PC-9 (cell line): ENCODE measurements around the gene IMMP2L. TPM values are rescaled to one million over a fixed set of nuclear protein-coding genes. Genes with fewer than 3 reads are reported as not detected.

Source experiments
- BruUV-seq: library from RNA; stranded (reverse); fragments of 400-500 nt; replicated peaks from 2 replicates; lab custom pipeline; 2021; lab: Mats Ljungman, UMichigan
- CTCF ChIA-PET: fragments of 300-600 bp; sonication (Branson Sonifier 250); formaldehyde crosslinking; loops from one replicate; lab custom pipeline; 2022; ENCODE audit warnings: antibody characterized with exemption; lab: Charles Lee
- POLR2A ChIA-PET: fragments of 300-600 bp; sonication (Branson Sonifier 250); formaldehyde crosslinking; loops from one replicate; lab custom pipeline; 2022; ENCODE audit warnings: antibody characterized with exemption; ENCODE audit not compliant: unreplicated experiment; lab: Charles Lee
- DNase-seq, 2 experiments: peaks; one replicate each; pipeline versions ENCODE4 v3.0.0 to v3.0.0-alpha.2; 2015 to 2022; ENCODE audit warnings: mixed read lengths in 1 of 2
- H2AFZ ChIP-seq: fragments of 200-600 bp; sonication (generic); 2 replicates; pipeline ENCODE4 v1.8.1; 2017; ENCODE audit warnings: antibody characterized with exemption
- H3F3A ChIP-seq: fragments of 200-600 bp; sonication (generic); 2 replicates; pipeline ENCODE4 v1.8.1; 2017; ENCODE audit warnings: antibody characterized with exemption, mild to moderate bottlenecking, low read depth; ENCODE audit not compliant: insufficient read depth
- H3K27ac ChIP-seq: fragments of 200-600 bp; sonication (generic); 2 replicates; pipeline ENCODE4 v1.6.1; 2016; ENCODE audit warnings: mixed run types
- H3K27me3 ChIP-seq: fragments of 200-600 bp; sonication (generic); 2 replicates; pipeline ENCODE4 v1.6.1; 2016; ENCODE audit warnings: low read depth, mixed run types; ENCODE audit not compliant: insufficient read depth
- H3K36me3 ChIP-seq: fragments of 200-600 bp; sonication (generic); 2 replicates; pipeline ENCODE4 v1.6.1; 2016; ENCODE audit warnings: low read depth, mixed run types
- H3K4me1 ChIP-seq: fragments of 200-600 bp; sonication (generic); replicated peaks from 2 replicates; pipeline ENCODE4 v1.6.1; 2016; ENCODE audit warnings: mixed run types; ENCODE audit not compliant: insufficient read depth
- H3K4me2 ChIP-seq: fragments of 200-600 bp; sonication (generic); 2 replicates; pipeline ENCODE4 v1.6.1; 2017; ENCODE audit warnings: mixed run types
- H3K4me3 ChIP-seq: fragments of 200-600 bp; sonication (generic); 2 replicates; pipeline ENCODE4 v1.6.1; 2016; ENCODE audit warnings: mixed run types
- H3K79me2 ChIP-seq: fragments of 200-600 bp; sonication (generic); 2 replicates; pipeline ENCODE4 v1.6.1; 2017; ENCODE audit warnings: low read depth, mixed run types
- H3K9me2 ChIP-seq: fragments of 200-600 bp; sonication (generic); 2 replicates; pipeline ENCODE4 v1.8.1; 2017; ENCODE audit warnings: mild to moderate bottlenecking; ENCODE audit not compliant: insufficient read depth
- H3K9me3 ChIP-seq: fragments of 200-600 bp; sonication (generic); 2 replicates; pipeline ENCODE4 v1.8.1; 2016; ENCODE audit warnings: low read depth; ENCODE audit not compliant: insufficient read depth
- H4K20me1 ChIP-seq: fragments of 200-600 bp; sonication (generic); 2 replicates; pipeline ENCODE4 v1.8.1; 2017; ENCODE audit not compliant: insufficient read depth
- CTCF ChIP-seq: fragments of 200-600 bp; sonication (generic); conservative IDR thresholded peaks from 2 replicates; pipeline ENCODE4 v1.6.1; 2017; ENCODE audit warnings: mixed run types, antibody characterized with exemption, mild to moderate bottlenecking, moderate library complexity
- EZH2 ChIP-seq: fragments of 200-600 bp; sonication (generic); IDR thresholded peaks from 2 replicates; pipeline ENCODE4 v1.8.0; 2017; ENCODE audit warnings: antibody characterized with exemption, low read depth
- intact Hi-C: fragments of 100-400 bp; cut with micrococcal nuclease; formaldehyde crosslinking; loops from one replicate; pipeline ENCODE4 v1.10.0; 2022; ENCODE audit not compliant: unreplicated experiment
- total RNA-seq: library from RNA; stranded (reverse); gene quantifications from 2 replicates; pipeline ENCODE4 v1.2.3, GENCODE V29; 2021

The IMMP2L gene
- total RNA-seq, 1 experiment from 2014 or later = 40.5 TPM

GRCh38 chr7:111475419-111475748 is 86.9 kb downstream of the IMMP2L start:
- BruUV-seq = no TSS peak
- DNase-seq = no peak
- no peak overlapping the region for H3K4me2 ChIP-seq
- no peak overlapping the region for H3K27ac ChIP-seq
- H3K36me3 ChIP-seq = no peaks in the 10 kb centered on the region
- H3K9me3 ChIP-seq = no peaks in the 10 kb centered on the region
- no peak overlapping the region for H2AFZ ChIP-seq
- no peaks in the 10 kb centered on the region for H4K20me1 ChIP-seq
- H3K9me2 ChIP-seq = no peaks in the 10 kb centered on the region
- TF ChIP-seq EZH2 (no peak), CTCF (no peak)
- no peaks in the 10 kb centered on the region for H3K27me3 ChIP-seq
- H3K79me2 ChIP-seq = no peaks in the 10 kb centered on the region
- H3K4me3 ChIP-seq = no peak overlapping the region
- no peaks in the 10 kb centered on the region for H3K4me1 ChIP-seq
- ChIA-PET CTCF (no interaction called here), POLR2A (no interaction called here)
- no peaks in the 10 kb centered on the region for H3F3A ChIP-seq
- intact Hi-C loops = no loop called here

GRCh38 chr7:111474723-111475418 is 87.4 kb downstream of the IMMP2L start:
- intact Hi-C loops = no loop called here
- no peaks in the 10 kb centered on the region for H3K27me3 ChIP-seq
- H2AFZ ChIP-seq = no peak overlapping the region
- H3K4me2 ChIP-seq = no peak overlapping the region
- H3K9me3 ChIP-seq = no peaks in the 10 kb centered on the region
- H3F3A ChIP-seq = no peaks in the 10 kb centered on the region
- H3K9me2 ChIP-seq = no peaks in the 10 kb centered on the region
- H3K4me1 ChIP-seq = no peaks in the 10 kb centered on the region
- no peak overlapping the region for H3K4me3 ChIP-seq
- BruUV-seq = no TSS peak
- no peak overlapping the region for H3K27ac ChIP-seq
- H3K36me3 ChIP-seq = no peaks in the 10 kb centered on the region
- no peaks in the 10 kb centered on the region for H3K79me2 ChIP-seq
- no peaks in the 10 kb centered on the region for H4K20me1 ChIP-seq
- ChIA-PET CTCF (no interaction called here), POLR2A (no interaction called here)
- TF ChIP-seq EZH2 = no peak
- no peak for TF ChIP-seq CTCF
- DNase-seq = no peak

- ChIA-PET POLR2A (no interaction called here), CTCF (no interaction called here)
- TF ChIP-seq EZH2 = no peak
- TF ChIP-seq CTCF = no peak
- no peaks in the 10 kb centered on the region for H3K9me3 ChIP-seq
- no peaks in the 10 kb centered on the region for H3K27me3 ChIP-seq
- no peak overlapping the region for H3K4me2 ChIP-seq
- no peaks in the 10 kb centered on the region for H3K9me2 ChIP-seq
- no peaks in the 10 kb centered on the region for H3K36me3 ChIP-seq
- H3K27ac ChIP-seq = no peak overlapping the region
- no peaks in the 10 kb centered on the region for H3K79me2 ChIP-seq
- no peak for DNase-seq
- H3F3A ChIP-seq = no peaks in the 10 kb centered on the region
- H3K4me1 ChIP-seq = no peaks in the 10 kb centered on the region
- BruUV-seq = no TSS peak
- no peak overlapping the region for H3K4me3 ChIP-seq
- H4K20me1 ChIP-seq = no peaks in the 10 kb centered on the region
- intact Hi-C loops = no loop called here
- no peak overlapping the region for H2AFZ ChIP-seq
Measured at GRCh38 chr7:111473449-111474198, 88.7 kb downstream of the IMMP2L start.
